Peyer's patch (tissue), 4 donors: ENCODE measurements around the gene CD59. TPM values are rescaled to one million over a fixed set of nuclear protein-coding genes. Genes with fewer than 3 reads are reported as not detected.

ENCODE experiments used
- DNase-seq, 3 donors: peaks; one replicate each; pipeline ENCODE4 v3.0.0-alpha.2; 2017 to 2019
- H3K27ac ChIP-seq, 4 donors: fragments of 200-600 bp; sonication (generic); one replicate each; pipeline ENCODE4 v1.5.1; 2016 to 2019
- H3K27me3 ChIP-seq, 2 donors: fragments of 200-600 bp; sonication (generic); one replicate each; pipeline ENCODE4 v1.5.1; 2019
- H3K36me3 ChIP-seq, 3 donors: fragments of 200-600 bp; sonication (generic); one replicate each; pipeline ENCODE4 v1.5.1; 2016 to 2019
- H3K4me1 ChIP-seq, 4 donors: fragments of 200-600 bp; sonication (generic); one replicate each; pipeline ENCODE4 v1.5.1; 2016 to 2019
- H3K4me3 ChIP-seq, 4 donors: fragments of 200-600 bp; sonication (generic); 1 replicate in 3 of 4; 2 replicates in 1 of 4; pipeline ENCODE4 v1.5.1; 2016 to 2019; ENCODE audit warnings: mild to moderate bottlenecking in 1 of 4
- H3K9me3 ChIP-seq, 4 donors: fragments of 200-600 bp; sonication (generic); one replicate each; pipeline ENCODE4 v1.5.1; 2016 to 2019; ENCODE audit warnings: mild to moderate bottlenecking in 1 of 4
- POLR2A ChIP-seq, 2 donors: fragments of 450-650 bp; IDR thresholded peaks; one replicate each; pipeline ENCODE4 v1.5.1; 2017; ENCODE audit warnings: antibody characterized with exemption in 2 of 2, mild to moderate bottlenecking in 2 of 2, moderate library complexity in 2 of 2
- total RNA-seq, 4 donors: library from RNA; depleted of rRNA; stranded (reverse); fragments of >200 nt; gene quantifications; one replicate each; pipeline ENCODE4 v1.1.0, GENCODE V29; 2016
- TF ChIP-seq, protein P1 (sequence below), 6 experiments: fragments of 450-650 bp in 4 of 6; fragments of 200-600 bp in 2 of 6; sonication (generic) in 1 of 6; IDR thresholded peaks; one replicate each; pipeline ENCODE4 v1.5.1; 2017 to 2019; ENCODE audit warnings: antibody characterized with exemption in 6 of 6, mild to moderate bottlenecking in 3 of 6, moderate library complexity in 1 of 6

Gene CD59
- total RNA-seq, 4 donors from 2014 or later, result 48.7 to 85.1 (median 56.1) TPM

DNA sequence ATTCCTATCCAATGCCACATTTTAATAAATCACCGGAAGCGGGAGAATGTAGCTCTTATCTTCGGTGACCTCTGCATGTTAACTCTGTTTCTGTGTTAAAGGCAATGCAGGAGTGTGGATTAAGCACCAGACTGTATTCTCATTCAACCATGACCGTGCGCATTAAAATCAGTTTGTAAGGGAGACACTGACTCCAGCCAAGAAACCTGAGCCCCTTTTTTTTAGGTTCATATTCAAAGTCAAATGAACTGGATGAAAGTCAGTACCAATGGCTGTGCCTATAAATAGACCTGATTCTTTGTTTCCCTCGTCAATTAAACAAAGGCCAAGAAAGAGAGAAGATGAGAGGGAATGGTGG is 67.8 kb downstream of the CD59 start:
- Histone ChIP-seq H3K4me3 (no peak overlapping the region), H3K27ac (no peak overlapping the region), H3K4me1 (no peaks in the 10 kb centered on the region), H3K36me3 (no peaks in the 10 kb centered on the region), H3K9me3 (no peaks in the 10 kb centered on the region), H3K27me3 (no peaks in the 10 kb centered on the region)
- TF ChIP-seq POLR2A (IDR thresholded peaks at IDR 0.05), result no peak
- TF ChIP-seq, protein P1, sequence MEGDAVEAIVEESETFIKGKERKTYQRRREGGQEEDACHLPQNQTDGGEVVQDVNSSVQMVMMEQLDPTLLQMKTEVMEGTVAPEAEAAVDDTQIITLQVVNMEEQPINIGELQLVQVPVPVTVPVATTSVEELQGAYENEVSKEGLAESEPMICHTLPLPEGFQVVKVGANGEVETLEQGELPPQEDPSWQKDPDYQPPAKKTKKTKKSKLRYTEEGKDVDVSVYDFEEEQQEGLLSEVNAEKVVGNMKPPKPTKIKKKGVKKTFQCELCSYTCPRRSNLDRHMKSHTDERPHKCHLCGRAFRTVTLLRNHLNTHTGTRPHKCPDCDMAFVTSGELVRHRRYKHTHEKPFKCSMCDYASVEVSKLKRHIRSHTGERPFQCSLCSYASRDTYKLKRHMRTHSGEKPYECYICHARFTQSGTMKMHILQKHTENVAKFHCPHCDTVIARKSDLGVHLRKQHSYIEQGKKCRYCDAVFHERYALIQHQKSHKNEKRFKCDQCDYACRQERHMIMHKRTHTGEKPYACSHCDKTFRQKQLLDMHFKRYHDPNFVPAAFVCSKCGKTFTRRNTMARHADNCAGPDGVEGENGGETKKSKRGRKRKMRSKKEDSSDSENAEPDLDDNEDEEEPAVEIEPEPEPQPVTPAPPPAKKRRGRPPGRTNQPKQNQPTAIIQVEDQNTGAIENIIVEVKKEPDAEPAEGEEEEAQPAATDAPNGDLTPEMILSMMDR (IDR thresholded peaks at IDR 0.05), result no peak
- no peak for DNase-seq

DNA sequence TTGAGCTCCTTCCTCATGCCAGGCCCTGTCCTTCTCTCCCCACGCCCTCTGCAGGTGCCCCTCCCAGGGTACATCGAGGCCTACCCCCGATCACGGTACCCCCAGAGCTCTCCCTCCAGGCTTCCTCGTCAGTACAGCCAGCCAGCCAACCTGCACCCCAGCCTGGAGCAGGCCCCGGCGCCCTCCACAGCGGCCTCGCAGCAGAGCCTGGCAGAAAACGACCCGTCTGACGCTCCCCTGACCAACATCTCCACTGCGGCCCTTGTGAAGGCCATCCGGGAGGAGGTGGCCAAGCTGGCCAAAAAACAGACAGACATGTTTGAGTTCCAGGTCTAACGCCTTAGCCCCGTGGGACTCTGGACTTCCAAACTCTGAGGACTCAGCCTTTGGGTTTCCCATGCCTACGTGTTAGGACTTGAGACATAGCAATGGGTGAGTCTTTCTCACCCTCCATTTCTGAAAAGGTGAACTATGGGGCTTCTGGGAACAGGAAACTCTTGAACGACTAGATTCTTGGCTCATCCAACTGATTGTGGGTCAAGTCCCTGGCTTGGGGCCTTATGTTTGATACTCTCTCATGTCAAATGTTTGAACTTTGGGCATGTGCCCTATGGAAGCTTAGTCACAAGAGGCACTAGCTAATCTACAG is 68.3 kb downstream of the CD59 start:
- no peak overlapping the region for H3K27ac ChIP-seq
- no peaks in the 10 kb centered on the region for H3K36me3 ChIP-seq
- no peak for DNase-seq
- no peaks in the 10 kb centered on the region for H3K9me3 ChIP-seq
- H3K4me3 ChIP-seq, result no peak overlapping the region
- no peaks in the 10 kb centered on the region for H3K4me1 ChIP-seq
- no peaks in the 10 kb centered on the region for H3K27me3 ChIP-seq
- TF ChIP-seq, protein P1 (IDR thresholded peaks at IDR 0.05), result no peak
- TF ChIP-seq POLR2A (IDR thresholded peaks at IDR 0.05), result no peak

DNA sequence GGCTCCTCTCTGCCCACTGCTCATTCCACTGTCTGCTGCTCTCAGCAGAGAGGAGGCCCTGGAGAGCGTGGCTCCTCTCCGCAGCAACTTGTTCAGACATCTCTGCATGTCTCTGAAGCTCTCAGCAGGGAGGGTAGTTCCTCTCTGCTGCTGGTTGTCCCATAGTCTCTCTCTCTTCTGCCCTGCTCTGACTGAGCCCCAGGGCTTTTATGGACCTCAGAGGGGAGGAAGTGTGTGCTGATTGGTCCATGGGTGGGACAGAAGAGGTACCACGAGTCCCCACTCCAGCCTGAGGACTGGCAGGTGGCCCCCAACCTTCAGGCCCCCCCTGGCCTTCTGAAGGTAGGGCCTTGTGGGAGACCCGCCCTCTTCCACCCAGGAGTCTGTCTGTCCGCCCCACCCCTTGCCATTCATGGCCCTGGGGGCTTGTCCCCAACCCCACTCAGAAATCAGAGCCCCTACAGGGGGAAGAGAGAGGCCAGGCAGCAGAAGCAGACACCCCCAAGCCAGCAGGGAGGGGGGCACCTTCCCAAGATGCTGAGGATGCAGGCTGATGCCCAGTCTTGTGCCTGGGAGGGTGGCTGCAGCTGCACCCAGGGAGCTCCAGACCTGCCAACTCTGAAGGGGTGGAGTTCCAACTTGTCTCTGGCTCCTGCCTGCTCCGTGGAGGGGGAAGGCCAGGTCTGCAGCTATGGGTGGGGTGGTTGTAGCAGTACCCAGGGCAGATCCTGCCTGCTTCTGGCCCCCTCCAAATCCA is 70.7 kb downstream of the CD59 start:
- TF ChIP-seq, protein P1 (IDR thresholded peaks at IDR 0.05), result no peak
- no peak for TF ChIP-seq POLR2A (IDR thresholded peaks at IDR 0.05)
- H3K9me3 ChIP-seq, result no peaks in the 10 kb centered on the region
- no peak for DNase-seq
- H3K27ac ChIP-seq, result no peak overlapping the region
- H3K4me3 ChIP-seq, result no peak overlapping the region
- no peaks in the 10 kb centered on the region for H3K4me1 ChIP-seq
- H3K27me3 ChIP-seq, result no peaks in the 10 kb centered on the region
- no peaks in the 10 kb centered on the region for H3K36me3 ChIP-seq

DNA sequence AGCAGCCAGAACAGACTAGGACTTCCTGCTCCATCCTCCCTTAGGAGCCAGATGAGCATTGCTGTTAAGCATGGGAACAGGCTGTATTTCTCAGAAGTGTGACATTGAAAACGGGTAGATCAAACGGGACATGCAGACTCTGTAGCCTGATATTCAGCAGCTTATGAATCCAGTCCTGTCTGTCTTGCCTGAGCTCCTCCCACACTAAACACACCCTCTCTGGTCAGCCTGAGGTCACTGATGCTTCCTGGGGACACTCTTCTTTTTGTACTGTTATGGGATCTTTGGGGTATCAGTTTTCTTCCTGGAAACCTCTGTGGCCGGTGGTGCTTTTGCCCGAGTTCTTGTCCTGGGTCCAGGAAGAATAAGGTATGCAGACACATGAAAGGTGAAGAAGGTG is 71.4 kb downstream of the CD59 start:
- DNase-seq, result no peak
- Histone ChIP-seq H3K27ac (no peak overlapping the region), H3K4me1 (no peaks in the 10 kb centered on the region), H3K4me3 (no peak overlapping the region), H3K27me3 (no peaks in the 10 kb centered on the region), H3K9me3 (no peaks in the 10 kb centered on the region), H3K36me3 (no peaks in the 10 kb centered on the region)
- TF ChIP-seq, protein P1 (IDR thresholded peaks at IDR 0.05), result no peak
- TF ChIP-seq POLR2A (IDR thresholded peaks at IDR 0.05), result no peak

DNA sequence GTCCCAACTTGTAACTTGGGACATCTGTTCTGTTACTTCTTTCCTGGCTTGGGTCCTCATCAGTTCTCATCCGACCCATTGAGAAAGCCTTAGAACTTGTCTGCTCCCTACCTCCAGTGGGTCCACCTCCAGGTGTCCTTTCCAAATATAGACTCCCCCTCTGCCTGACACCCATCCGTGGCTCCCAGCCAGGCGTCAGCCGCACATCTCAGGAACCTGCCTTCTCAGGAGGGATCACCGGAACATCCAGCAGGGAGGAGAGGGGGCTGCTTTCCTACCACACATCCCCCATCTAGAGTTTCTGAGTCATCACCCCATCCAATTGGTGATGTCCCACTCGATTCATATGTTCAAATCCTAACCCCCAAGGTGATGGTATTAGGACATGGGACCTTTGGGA is 72.1 kb downstream of the CD59 start:
- H3K36me3 ChIP-seq, result no peaks in the 10 kb centered on the region
- no peaks in the 10 kb centered on the region for H3K4me1 ChIP-seq
- H3K27ac ChIP-seq, result no peak overlapping the region
- no peak overlapping the region for H3K4me3 ChIP-seq
- H3K27me3 ChIP-seq, result no peaks in the 10 kb centered on the region
- no peak for DNase-seq
- H3K9me3 ChIP-seq, result no peaks in the 10 kb centered on the region
- no peak for TF ChIP-seq POLR2A (IDR thresholded peaks at IDR 0.05)
- TF ChIP-seq, protein P1 (IDR thresholded peaks at IDR 0.05), result no peak
